Astrocyte of the cerebellum (primary cell): Measurements from ENCODE around the gene RAB31.

ENCODE experiments used
- DNase-seq: peaks from one replicate; pipeline ENCODE4 v3.0.0-alpha.2; 2011; ENCODE audit warnings: low read depth
- H3K4me3 ChIP-seq: 2 replicates; pipeline ENCODE4 v1.5.1; 2011; ENCODE audit warnings: mild to moderate bottlenecking, low read depth, low read length, moderate library complexity
- CTCF ChIP-seq: IDR thresholded peaks from 2 replicates; pipeline ENCODE4 v1.5.1; 2012; ENCODE audit warnings: low read length, low read depth, moderate library complexity, mild to moderate bottlenecking; ENCODE audit errors: missing control alignments
- in situ Hi-C: cut with HindIII; loops from 2 replicates; pipeline ENCODE4 v1.10.0; 2017; ENCODE audit warnings: low sequenced_read_pairs

RAB31 gene

GRCh38 chr18:9824952-9825371 is 116.9 kb downstream of the RAB31 start:
- TF ChIP-seq CTCF = no peak
- DNase-seq = no peak
- in situ Hi-C loops = no loop called here
- H3K4me3 ChIP-seq = no peak overlapping the region

- in situ Hi-C loops = no loop called here
- no peak for TF ChIP-seq CTCF
- no peak overlapping the region for H3K4me3 ChIP-seq
- peak; percentile 89 for DNase-seq
Measured at GRCh38 chr18:9825571-9826073, 117.5 kb downstream of the RAB31 start.

- in situ Hi-C loops = no loop called here
- H3K4me3 ChIP-seq = no peak overlapping the region
- no peak for TF ChIP-seq CTCF
- no peak for DNase-seq
Measured at GRCh38 chr18:9826685-9827084, 118.6 kb downstream of the RAB31 start.

GRCh38 chr18:9827211-9827792 is 119.2 kb downstream of the RAB31 start:
- no peak overlapping the region for H3K4me3 ChIP-seq
- no peak for TF ChIP-seq CTCF
- no peak for DNase-seq
- in situ Hi-C loops = no loop called here

- in situ Hi-C loops = no loop called here
- TF ChIP-seq CTCF = no peak
- peak; percentile 96 for DNase-seq
- no peak overlapping the region for H3K4me3 ChIP-seq
Measured at GRCh38 chr18:9827793-9828505, 119.8 kb downstream of the RAB31 start.

GRCh38 chr18:9828506-9829396 is 120.7 kb downstream of the RAB31 start:
- in situ Hi-C loops = no loop called here
- H3K4me3 ChIP-seq = no peak overlapping the region
- DNase-seq = no peak
- TF ChIP-seq CTCF = no peak
